Measurements from ENCODE around the gene STRBP. TPM values are rescaled to one million over a fixed set of nuclear protein-coding genes. Genes with fewer than 3 reads are reported as not detected.

Gene STRBP
- total and polyA plus RNA-seq, 2 donors from 2014 or later: 21.6 to 30.7 TPM

DNA sequence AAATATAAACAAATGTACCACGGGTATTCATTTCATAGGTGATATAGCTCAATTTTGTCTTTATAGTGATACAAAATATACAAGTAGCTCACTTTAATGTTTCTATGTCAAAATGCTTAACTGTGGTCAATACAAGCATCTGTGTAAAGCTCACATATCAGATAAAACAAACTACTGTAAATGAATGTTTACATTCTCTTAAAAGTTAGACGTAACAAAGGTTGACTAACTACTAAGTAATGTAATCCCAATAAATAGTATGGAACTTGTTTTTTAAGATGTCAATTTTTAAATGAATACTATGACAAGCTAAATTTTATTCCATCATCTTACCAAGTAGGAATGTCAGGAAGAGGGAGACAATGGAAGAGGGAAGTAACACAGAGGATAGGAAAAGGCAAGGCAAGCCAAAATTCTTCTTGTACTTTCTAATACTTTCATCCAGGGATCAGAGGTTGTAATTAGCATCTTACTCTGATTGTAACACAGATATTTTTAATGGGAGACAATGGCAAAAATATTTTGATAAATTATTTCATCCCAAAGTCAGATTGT, 105.5 kb downstream of the STRBP start:
- Histone ChIP-seq H3K27ac (ENCODE audit: low read depth in 2 of 2, low read length in 2 of 2) (no peak overlapping the region), H3K9ac (ENCODE audit: low read length in 3 of 3) (no peak overlapping the region), H3K4me1 (ENCODE audit: control insufficient read depth in 2 of 3, insufficient read depth in 2 of 3, low read depth in 1 of 3, low read length in 3 of 3) (no peaks in the 10 kb centered on the region), H3K9me3 (ENCODE audit: control insufficient read depth in 2 of 3, insufficient read depth in 1 of 3, low read length in 3 of 3) (no peaks in the 10 kb centered on the region), H3K36me3 (ENCODE audit: control insufficient read depth in 2 of 3, insufficient read depth in 3 of 3, low read length in 3 of 3) (no peaks in the 10 kb centered on the region), H3K27me3 (ENCODE audit: control insufficient read depth, insufficient read depth, low read length) (no peaks in the 10 kb centered on the region), H3K4me3 (ENCODE audit: low read length in 3 of 3) (no peak overlapping the region)
- DNase-seq (no peak), FAIRE-seq (no peak)
- intact Hi-C loops (cut with DNase I): no loop called here
- TF ChIP-seq, protein P1, sequence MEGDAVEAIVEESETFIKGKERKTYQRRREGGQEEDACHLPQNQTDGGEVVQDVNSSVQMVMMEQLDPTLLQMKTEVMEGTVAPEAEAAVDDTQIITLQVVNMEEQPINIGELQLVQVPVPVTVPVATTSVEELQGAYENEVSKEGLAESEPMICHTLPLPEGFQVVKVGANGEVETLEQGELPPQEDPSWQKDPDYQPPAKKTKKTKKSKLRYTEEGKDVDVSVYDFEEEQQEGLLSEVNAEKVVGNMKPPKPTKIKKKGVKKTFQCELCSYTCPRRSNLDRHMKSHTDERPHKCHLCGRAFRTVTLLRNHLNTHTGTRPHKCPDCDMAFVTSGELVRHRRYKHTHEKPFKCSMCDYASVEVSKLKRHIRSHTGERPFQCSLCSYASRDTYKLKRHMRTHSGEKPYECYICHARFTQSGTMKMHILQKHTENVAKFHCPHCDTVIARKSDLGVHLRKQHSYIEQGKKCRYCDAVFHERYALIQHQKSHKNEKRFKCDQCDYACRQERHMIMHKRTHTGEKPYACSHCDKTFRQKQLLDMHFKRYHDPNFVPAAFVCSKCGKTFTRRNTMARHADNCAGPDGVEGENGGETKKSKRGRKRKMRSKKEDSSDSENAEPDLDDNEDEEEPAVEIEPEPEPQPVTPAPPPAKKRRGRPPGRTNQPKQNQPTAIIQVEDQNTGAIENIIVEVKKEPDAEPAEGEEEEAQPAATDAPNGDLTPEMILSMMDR (IDR thresholded peaks at IDR 0.05; ENCODE audit: borderline replicate concordance, extremely low read depth, insufficient read depth): no peak

GRCh38 chr9:123162360-123162759, 106.0 kb downstream of the STRBP start:
- no peak overlapping the region for H3K4me3 ChIP-seq (ENCODE audit: low read length in 3 of 3)
- H3K27ac ChIP-seq (ENCODE audit: low read depth in 2 of 2, low read length in 2 of 2): no peak overlapping the region
- no peaks in the 10 kb centered on the region for H3K9me3 ChIP-seq (ENCODE audit: control insufficient read depth in 2 of 3, insufficient read depth in 1 of 3, low read length in 3 of 3)
- no peak overlapping the region for H3K9ac ChIP-seq (ENCODE audit: low read length in 3 of 3)
- DNase-seq (no peak), FAIRE-seq (no peak)
- TF ChIP-seq, protein P1 (IDR thresholded peaks at IDR 0.05; ENCODE audit: borderline replicate concordance, extremely low read depth, insufficient read depth): no peak
- H3K4me1 ChIP-seq (ENCODE audit: control insufficient read depth in 2 of 3, insufficient read depth in 2 of 3, low read depth in 1 of 3, low read length in 3 of 3): no peaks in the 10 kb centered on the region
- H3K27me3 ChIP-seq (ENCODE audit: control insufficient read depth, insufficient read depth, low read length): no peaks in the 10 kb centered on the region
- H3K36me3 ChIP-seq (ENCODE audit: control insufficient read depth in 2 of 3, insufficient read depth in 3 of 3, low read length in 3 of 3): no peaks in the 10 kb centered on the region
- intact Hi-C loops (cut with DNase I): no loop called here

- no peaks in the 10 kb centered on the region for H3K27me3 ChIP-seq (ENCODE audit: control insufficient read depth, insufficient read depth, low read length)
- H3K27ac ChIP-seq (ENCODE audit: low read depth in 2 of 2, low read length in 2 of 2): no peak overlapping the region
- intact Hi-C loops (cut with DNase I): no loop called here
- no peaks in the 10 kb centered on the region for H3K4me1 ChIP-seq (ENCODE audit: control insufficient read depth in 2 of 3, insufficient read depth in 2 of 3, low read depth in 1 of 3, low read length in 3 of 3)
- H3K9me3 ChIP-seq (ENCODE audit: control insufficient read depth in 2 of 3, insufficient read depth in 1 of 3, low read length in 3 of 3): no peaks in the 10 kb centered on the region
- H3K9ac ChIP-seq (ENCODE audit: low read length in 3 of 3): no peak overlapping the region
- TF ChIP-seq, protein P1 (IDR thresholded peaks at IDR 0.05; ENCODE audit: borderline replicate concordance, extremely low read depth, insufficient read depth): no peak
- no peak for FAIRE-seq
- no peaks in the 10 kb centered on the region for H3K36me3 ChIP-seq (ENCODE audit: control insufficient read depth in 2 of 3, insufficient read depth in 3 of 3, low read length in 3 of 3)
- no peak overlapping the region for H3K4me3 ChIP-seq (ENCODE audit: low read length in 3 of 3)
- no peak for DNase-seq
These were observed 111.2 kb downstream of the STRBP start for GRCh38 chr9:123157221-123157620.

Measured in kidney (tissue), 14 donors.